Mammary epithelial cell (primary cell): ENCODE data around the gene ABHD4.

Experiments
- CTCF ChIP-seq, 2 donors: IDR thresholded peaks in 1 of 2; conservative IDR thresholded peaks in 1 of 2; 2 replicates each; pipeline ENCODE4 v1.5.1; 2011 to 2012; ENCODE audit warnings: inconsistent platforms in 2 of 2, low read length in 2 of 2, mild to moderate bottlenecking in 2 of 2, control low read depth in 1 of 2, low read depth in 1 of 2; ENCODE audit not compliant: insufficient read depth in 1 of 2; ENCODE audit errors: extremely low read depth in 1 of 2
- EZH2 ChIP-seq: IDR thresholded peaks from 2 replicates; pipeline ENCODE4 v1.6.1; 2012; ENCODE audit warnings: low read length, inconsistent platforms, borderline replicate concordance

GRCh38 chr14:22602862-22603261, 4.8 kb downstream of the ABHD4 start:
- no peak for TF ChIP-seq CTCF (conservative IDR thresholded peaks at IDR 0.05 in 1 of 2, IDR thresholded peaks at IDR 0.05 in 1 of 2; ENCODE audit: extremely low read depth in 1 of 2, insufficient read depth in 1 of 2, low read depth in 1 of 2, low read length in 2 of 2)
- TF ChIP-seq EZH2: no peak
